A673 (cell line): ENCODE data around the gene TNP2.
"Not testable (repeated sequence)": the region's sequence is repeated elsewhere in the genome, so short reads cannot be mapped to it uniquely, and the experiment has no call there.

ENCODE experiments used
- EZH2 ChIP-seq: fragments of 200-600 bp; sonication (generic); IDR thresholded peaks from 2 replicates; pipeline ENCODE4 v1.6.1; 2017; ENCODE audit warnings: borderline replicate concordance, low read depth, mild to moderate bottlenecking, mixed read lengths, antibody characterized with exemption, low read length; ENCODE audit not compliant: poor library complexity, severe bottlenecking
- TF ChIP-seq, protein P1 (sequence below): fragments of 300-800, 200-600 bp; sonication (generic); conservative IDR thresholded peaks from 2 replicates; pipeline ENCODE4 v1.5.1; 2017; ENCODE audit warnings: low read depth, mild to moderate bottlenecking, antibody characterized with exemption, low read length, moderate library complexity, mixed read lengths

DNA sequence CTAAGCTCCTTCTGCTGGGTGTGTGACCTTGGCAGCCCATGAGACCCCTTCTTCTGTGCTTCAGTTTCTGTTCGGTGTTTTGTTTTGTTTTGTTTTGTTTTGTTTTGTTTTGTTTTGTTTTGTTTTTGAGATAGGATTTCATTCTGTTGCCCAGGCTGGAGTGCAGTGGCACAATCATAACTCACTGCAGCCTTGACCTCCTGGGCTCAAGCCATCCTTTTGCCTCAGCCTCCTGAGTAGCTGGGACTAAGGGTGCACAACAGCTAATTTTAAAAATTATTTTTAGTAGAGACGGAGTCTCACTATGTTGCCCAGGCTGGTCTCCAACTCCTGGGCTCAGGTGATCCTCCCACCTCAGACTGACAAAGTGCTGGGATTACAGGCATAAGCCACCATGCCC, 48.6 kb downstream of the TNP2 start:
- TF ChIP-seq, protein P1, sequence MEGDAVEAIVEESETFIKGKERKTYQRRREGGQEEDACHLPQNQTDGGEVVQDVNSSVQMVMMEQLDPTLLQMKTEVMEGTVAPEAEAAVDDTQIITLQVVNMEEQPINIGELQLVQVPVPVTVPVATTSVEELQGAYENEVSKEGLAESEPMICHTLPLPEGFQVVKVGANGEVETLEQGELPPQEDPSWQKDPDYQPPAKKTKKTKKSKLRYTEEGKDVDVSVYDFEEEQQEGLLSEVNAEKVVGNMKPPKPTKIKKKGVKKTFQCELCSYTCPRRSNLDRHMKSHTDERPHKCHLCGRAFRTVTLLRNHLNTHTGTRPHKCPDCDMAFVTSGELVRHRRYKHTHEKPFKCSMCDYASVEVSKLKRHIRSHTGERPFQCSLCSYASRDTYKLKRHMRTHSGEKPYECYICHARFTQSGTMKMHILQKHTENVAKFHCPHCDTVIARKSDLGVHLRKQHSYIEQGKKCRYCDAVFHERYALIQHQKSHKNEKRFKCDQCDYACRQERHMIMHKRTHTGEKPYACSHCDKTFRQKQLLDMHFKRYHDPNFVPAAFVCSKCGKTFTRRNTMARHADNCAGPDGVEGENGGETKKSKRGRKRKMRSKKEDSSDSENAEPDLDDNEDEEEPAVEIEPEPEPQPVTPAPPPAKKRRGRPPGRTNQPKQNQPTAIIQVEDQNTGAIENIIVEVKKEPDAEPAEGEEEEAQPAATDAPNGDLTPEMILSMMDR: not testable (repeated sequence)
- TF ChIP-seq EZH2: not testable (repeated sequence)
